ENCODE data around the gene UBR3.

The UBR3 gene

GRCh38 chr2:170009209-170009608, 182.0 kb downstream of the UBR3 start:
- DNase-seq, result no peak

- DNase-seq, result no peak
These were observed 185.5 kb downstream of the UBR3 start for GRCh38 chr2:170012773-170013172.

- no peak for DNase-seq
These were observed 186.7 kb downstream of the UBR3 start for GRCh38 chr2:170013802-170014551.

DNA sequence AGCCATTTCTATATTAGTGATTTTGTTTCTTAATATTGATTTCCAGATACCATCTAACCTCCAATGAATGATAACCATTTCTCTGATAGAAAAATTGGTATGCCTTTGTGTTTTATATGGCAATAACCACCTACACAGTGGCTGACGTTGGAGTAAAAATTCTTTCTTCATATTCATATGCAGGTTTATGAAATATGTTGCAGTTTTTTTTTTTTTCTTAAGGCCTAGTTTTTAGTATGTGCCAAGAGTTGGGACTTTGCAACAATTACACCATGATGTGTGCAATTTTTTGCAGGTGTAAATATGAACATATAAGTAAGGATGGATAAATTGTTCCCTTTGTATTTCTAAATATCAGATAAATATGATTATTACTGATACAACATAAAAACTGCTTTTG, 187.5 kb downstream of the UBR3 start:
- DNase-seq, result no peak

DNA sequence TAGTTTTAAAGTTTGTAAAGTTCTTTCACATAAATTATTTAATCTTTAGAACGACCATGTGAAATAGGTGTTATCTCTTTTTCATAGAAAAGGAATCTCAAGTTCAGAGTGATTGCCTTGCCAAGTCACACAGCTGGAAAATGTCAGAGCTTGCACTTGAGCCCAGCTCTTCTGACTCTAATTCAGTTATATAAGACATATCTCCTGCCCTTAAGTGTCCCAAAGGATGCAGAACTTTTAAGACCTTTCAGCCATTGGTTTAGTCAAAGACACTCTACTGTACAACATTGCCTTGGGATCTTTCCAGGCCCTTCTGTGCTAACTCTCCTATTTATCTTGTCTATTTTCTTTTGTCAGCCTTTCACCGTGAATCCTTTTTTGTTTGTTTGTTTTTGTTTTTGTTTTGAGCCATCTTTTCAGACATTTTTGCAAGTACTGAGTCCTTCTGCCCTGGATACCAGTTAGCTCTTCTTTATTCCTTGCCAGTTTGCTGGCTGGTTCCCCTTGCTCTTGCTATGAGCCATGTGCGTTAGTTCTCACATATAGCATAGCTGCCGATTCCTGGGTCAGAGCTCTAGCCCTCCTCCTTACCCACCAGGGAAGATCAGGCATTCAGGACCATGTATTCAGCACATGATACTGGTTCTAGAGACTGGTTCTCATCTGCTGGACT, 190.7 kb downstream of the UBR3 start:
- no peak for DNase-seq

DNA sequence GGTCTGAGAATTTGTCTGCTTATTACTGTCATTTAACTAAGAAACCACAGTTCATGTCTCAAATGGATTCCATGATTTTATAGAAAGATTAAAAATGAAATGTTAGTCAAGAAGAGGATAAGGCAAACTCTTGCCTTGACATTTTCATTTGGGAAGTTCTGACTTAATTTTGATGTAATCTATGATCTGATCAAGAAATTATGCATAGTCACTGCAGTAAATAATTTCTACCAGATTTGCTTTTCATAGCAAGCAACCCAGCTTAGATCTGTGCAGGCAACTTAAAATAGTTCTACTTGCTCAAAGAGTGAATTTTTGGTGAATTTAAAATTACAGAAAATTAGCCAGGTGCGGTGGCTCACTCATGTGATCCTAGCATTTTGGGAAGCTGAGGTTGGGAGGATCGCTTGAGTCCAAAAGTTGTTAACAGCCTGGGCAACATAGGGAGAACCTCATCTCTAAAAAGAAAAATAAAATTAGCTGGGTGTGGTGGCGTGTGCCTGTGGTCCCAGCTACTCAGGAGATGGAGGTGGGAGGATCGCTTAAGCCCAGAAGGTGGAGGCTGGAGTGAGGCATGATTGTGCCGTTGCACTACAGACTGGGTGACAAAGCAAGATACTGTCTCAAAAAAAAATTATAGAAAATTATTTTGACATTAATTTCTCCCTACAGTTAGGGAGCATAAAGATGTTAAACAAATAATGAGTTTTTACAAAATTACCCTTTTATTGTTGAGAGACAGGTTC, 192.0 kb downstream of the UBR3 start:
- DNase-seq, result no peak

GRCh38 chr2:170020777-170021176, 193.5 kb downstream of the UBR3 start:
- DNase-seq, result no peak

GRCh38 chr2:170022692-170023091, 195.4 kb downstream of the UBR3 start:
- no peak for DNase-seq

DNA sequence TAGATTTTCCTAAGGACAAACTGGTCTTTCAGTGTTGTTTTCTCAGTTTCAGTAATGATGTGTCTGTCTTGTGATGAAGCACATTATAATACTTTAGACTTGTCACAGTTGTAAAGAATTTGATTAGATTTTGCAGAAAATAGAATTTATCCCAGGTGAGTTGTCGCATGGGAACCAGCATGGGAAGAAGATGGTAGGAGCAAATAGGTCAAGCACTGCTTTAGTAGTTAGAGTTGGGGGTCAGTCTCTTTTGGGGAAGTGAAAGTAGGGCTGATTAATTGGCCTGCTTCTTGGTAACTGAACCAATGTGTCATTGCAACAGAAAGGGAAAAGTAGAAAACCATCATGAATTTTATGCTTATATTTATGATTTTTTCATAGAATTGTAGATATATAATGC, 197.5 kb downstream of the UBR3 start:
- no peak for DNase-seq

GRCh38 chr2:170025223-170025622, 198.0 kb downstream of the UBR3 start:
- no peak for DNase-seq

DNA sequence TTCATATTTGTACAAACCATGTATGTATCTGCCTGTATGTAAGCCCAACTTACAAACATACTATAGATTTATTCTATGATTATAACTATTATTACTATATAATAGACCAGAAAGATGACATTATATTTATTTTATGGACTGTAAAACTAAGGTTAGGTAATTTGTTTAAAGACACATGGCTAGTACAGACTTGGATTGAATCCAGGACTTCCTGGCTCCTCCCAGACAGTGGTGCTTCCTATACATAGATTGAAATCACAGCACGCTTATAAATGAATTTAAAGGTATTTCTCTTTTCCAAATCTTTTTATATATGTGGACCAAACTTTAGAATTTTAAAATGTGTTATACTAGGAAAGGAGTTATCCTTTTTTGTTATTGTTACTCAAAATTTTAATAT, 199.1 kb downstream of the UBR3 start:
- no peak for DNase-seq

- DNase-seq, result no peak
These were observed 202.3 kb downstream of the UBR3 start for GRCh38 chr2:170029551-170029950.

DNA sequence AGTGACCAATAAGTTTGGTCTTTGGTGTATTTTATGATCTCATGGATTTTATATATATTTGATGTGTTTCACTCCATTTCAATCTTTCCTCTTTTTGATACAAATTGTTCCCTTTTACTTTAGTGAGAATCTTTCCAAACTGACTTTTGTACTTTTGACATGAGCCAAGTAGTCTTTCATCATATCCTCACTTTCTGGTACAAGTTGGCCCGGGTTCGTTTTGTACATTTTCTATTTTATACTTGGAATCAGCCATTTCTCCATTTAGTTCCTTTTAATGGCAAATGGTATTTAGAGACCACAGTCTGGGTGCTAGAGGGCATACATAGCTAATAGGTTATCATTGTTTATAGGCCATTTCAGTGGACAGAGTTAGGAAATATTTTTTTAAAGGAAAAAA, 202.8 kb downstream of the UBR3 start:
- no peak for DNase-seq

DNA sequence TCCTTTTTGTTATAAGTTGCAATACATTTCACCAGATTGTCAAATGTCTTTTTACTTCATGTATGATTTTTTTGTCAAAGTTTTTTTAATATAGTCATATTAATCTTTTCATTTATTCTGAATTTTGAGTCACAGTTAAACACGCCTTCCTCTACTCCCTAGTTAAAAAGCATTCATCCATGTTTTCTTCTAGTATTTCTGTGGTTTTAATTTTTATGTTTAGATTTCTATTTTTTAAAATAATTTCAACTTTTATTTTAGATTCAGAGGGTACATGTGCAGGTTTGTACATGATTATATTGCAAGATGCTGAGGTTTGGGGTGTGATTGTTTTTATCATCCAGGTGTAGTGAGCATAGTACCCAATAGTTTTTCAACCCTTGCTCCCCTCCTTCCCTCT, 204.0 kb downstream of the UBR3 start:
- DNase-seq, result no peak

- no peak for DNase-seq
These were observed 207.3 kb downstream of the UBR3 start for GRCh38 chr2:170034596-170034995.

GRCh38 chr2:170038734-170039133, 211.5 kb downstream of the UBR3 start:
- DNase-seq, result no peak

- DNase-seq, result no peak
These were observed 212.3 kb downstream of the UBR3 start for GRCh38 chr2:170039401-170040172.

DNA sequence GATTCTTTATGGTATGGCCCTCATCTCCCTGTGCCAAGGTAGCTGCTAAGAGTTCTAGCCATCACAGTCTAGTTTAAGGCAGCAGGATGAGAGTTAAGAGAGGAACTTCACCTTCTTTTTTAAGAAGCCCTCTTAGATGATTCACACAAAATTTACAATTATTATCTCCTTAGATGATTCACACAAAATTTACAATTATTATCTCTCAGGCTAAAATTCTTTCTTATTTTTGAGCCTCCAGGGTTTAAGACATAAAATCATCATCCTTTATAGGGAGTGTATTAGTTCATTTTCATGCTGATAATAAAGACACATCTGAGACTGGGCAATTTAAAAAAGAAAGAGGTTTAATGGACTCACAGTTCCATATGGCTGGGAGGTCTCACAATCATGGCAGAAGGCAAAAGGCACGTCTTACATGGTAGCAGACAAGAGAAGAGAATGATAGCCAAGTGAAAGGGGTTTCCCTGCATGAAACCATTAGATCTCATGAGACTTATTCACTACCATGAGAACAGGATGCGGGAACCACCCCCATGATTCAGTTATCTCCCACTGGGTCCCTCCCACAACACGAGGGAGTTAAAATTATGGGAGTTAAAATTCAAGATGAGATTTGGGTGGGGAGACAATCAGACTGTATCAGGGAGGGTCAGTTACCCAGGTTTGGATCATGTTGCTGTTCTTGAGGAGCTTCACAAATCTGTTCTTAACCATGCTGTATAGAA, 217.7 kb downstream of the UBR3 start:
- DNase-seq, result no peak

DNA sequence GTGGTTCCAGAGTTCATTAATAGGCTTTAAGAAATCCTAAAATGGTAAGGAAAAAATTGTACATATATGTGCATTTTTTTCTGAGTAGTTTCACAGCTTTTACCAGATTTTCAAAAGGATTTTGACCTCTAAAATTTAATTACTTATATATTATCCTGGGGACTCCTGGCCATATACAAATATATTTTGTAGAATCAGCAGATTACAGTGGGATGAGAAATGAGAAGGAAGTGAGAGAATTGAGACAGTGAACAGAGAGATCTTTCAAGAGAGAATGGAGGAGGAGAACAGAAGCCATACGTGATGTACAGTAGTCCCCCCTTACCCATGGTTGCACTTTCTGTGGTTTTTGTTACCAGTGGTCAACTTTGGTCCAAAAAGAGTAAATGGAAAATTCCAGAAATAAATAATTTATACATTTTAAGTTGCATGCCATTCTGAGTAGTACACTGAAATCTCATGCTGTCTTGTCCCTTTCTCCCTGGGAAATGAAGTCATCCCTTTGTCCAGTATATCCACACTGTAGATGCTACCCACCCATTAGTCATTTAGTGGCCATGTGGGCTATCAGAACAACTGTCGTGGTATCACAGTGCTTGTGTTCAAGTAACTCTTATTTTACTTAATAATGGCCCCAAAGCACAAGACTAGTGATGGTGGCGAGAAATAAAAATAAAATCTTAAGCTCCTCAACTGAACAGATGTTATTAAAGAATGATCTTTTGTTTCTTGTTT, 220.2 kb downstream of the UBR3 start:
- no peak for DNase-seq

GRCh38 chr2:170052151-170052550, 224.9 kb downstream of the UBR3 start:
- no peak for DNase-seq

DNA sequence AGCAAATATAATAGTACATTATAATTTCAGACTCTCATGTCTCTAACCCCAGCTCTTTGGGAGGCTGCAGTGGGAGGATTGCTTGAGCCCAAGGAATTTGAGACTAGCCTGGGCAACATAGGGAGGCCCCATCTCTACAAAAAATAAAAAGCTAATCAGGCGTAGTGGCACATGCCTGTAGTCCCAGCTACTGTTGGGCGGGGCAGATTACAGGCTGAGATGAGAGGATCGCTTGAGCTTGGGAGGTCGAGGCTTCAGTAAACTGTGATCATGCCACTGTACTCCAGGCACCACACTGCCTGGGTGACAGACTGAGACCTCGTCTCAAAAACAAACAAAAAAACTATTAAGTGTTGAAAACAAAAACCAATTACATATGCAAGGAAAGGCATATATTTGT, 227.7 kb downstream of the UBR3 start:
- DNase-seq, result no peak

- DNase-seq, result no peak
These were observed 229.6 kb downstream of the UBR3 start for GRCh38 chr2:170056900-170057299.
